Myometrial cell (primary cell): ENCODE results near the gene NR5A1. TPM values are rescaled to one million over a fixed set of nuclear protein-coding genes. Genes with fewer than 3 reads are reported as not detected.

Experiments
- total RNA-seq: library from RNA; depleted of rRNA; stranded (reverse); fragments of >200 nt; gene quantifications from 2 replicates; pipeline ENCODE4 v1.2.3, GENCODE V29; 2015

Gene NR5A1
- total RNA-seq = not detected in 2 replicates

GRCh38 chr9:124506931-124507879, at the start of gene NR5A1:
TSS of gene NR5A1 (minus strand) at chr9:124507399. CDS start at chr9:124503395, 4,004 bp downstream.

GRCh38 chr9:124450241-124450924, 56.8 kb downstream of the NR5A1 start, which contains the start of gene ADGRD2:
TSS of gene ADGRD2 (plus strand) at chr9:124450451. CDS start at chr9:124451667, 1,216 bp downstream.

Other genes starting within 250 kb of the NR5A1 start
- 23.4 and 34.9 TPM in 2 replicates for gene NEK6, start 249.4 kb downstream of the NR5A1 start, total RNA-seq
- gene PSMB7, start 92.0 kb downstream of the NR5A1 start, total RNA-seq = 341 and 379 TPM in 2 replicates
- not detected in 2 replicates for gene ADGRD2, start 56.9 kb downstream of the NR5A1 start, total RNA-seq